Inflammatory macrophage (primary cell): Measurements from ENCODE around the gene VSTM1.
"Not testable (repeated sequence)": the region's sequence is repeated elsewhere in the genome, so short reads cannot be mapped to it uniquely, and the experiment has no call there.

ENCODE experiments used
- DNase-seq, 2 donors: peaks; one replicate each; pipeline ENCODE4 v3.0.0-alpha.2; 2020 to 2022

Gene VSTM1

DNA sequence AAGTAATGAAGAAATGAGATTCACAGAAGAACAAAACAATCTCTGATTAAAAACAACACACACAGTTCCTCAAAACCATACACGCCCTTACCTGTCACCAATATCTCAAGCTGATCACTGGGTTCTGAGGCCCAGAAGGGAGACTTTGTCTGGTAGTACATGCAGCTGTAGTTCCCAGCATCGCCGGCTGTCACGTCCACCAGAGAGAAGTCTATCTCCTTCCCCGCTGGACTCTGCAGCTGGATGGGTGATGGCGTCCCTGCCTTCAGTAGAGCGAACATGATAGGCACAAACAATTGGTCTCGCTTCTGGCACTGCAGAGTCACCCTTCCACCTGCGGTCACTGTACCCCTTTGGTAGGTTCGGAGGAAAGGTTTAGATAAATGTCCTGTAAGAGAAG lies 10.1 kb upstream of the VSTM1 start:
- no peak for DNase-seq

DNA sequence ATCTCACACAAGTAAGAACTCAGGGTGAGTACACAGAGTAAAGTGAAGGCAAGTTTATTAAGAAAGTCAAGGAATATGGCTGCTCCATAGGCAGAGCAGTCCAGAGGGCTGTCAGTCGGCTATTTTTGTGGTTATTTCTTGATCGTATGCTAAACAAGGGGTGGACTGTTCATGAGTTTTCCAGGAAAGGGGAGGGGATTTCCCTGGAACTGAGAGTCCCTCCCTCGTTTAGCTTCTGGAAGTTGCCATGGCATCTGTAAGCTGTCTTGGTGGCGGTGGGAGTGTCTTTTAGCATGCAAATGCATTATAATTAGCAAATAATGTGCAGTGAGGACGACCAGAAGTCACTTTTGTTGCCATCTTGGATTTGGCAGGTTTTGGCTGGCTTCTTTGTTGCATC lies 5.8 kb upstream of the VSTM1 start:
- no peak for DNase-seq

DNA sequence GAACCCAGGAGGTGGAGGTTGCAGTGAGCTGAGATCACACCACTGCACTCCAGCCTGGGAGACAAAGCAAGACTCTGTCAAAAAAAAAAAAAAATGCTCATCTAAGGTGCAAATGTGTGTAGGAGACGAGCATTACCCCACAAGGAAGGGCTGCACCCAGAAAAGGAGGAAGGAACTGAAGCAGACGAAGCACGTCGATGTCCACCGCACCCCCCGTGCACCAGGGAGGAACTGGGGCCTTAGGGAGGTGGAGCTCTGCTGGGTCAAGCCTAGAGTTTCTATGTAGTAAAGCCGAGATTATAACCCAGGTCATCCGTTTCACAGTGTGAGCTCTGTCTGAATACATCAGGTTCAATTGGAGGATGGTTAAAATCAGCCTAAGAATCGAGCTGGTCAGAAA lies 1.1 kb downstream of the VSTM1 start:
- peak; percentile 69 to 86 for DNase-seq

DNA sequence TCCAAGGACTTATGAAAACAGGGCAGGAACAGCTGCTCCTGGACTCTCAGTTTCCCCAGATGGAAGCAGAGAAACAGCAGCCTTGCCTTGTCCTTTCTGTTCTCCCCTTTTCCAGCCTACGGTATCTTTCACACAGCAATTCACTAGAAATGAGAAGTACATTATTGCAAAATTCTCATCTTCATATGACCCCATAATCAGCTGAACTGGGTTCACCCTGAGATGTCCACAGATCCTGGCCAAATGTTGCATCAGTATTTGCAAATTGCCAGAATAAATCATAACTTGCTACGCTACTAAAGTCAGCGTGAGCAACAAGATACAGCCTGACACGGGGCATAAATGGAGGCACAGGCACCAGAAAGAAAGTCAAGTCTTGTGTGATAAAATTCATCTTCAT lies 16.1 kb downstream of the VSTM1 start:
- peak; percentile 79 to 97 for DNase-seq

DNA sequence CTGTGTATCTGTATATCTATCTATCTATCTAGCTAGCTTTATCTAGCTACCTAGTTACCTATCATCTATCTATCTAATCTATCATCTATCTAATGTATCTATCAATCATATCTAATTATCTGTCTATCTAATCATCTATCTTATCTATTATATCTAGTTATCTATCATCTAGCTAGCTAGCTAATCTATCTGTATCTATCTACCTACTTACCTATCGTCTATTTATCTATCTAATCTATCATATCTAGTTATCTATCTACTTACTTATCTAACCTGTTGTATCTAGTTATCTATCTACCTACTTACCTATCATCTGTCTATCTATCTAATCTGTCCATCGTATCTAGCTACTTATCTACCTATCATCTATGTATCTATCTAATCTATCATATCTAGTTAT lies 17.9 kb downstream of the VSTM1 start:
- no peak for DNase-seq

DNA sequence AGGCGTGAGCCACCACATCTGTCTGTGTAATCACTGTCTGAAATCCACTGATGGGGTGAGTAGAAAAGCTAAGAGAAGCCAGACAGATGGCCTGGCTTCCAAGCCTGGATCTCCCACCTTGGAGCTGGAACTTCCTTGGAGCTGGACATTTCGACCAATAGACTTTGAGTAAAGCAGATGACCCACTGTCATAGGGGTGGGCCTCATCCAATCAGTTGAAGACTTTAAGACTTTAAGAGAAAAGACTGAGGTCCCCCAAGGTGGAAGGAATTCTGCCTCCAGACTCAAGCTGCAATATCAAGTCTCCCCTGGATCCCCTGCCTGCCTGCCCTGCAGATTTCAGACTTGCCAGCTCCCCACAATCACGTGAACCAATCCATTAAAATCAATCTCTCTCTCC lies 20.7 kb downstream of the VSTM1 start:
- DNase-seq, result no peak

DNA sequence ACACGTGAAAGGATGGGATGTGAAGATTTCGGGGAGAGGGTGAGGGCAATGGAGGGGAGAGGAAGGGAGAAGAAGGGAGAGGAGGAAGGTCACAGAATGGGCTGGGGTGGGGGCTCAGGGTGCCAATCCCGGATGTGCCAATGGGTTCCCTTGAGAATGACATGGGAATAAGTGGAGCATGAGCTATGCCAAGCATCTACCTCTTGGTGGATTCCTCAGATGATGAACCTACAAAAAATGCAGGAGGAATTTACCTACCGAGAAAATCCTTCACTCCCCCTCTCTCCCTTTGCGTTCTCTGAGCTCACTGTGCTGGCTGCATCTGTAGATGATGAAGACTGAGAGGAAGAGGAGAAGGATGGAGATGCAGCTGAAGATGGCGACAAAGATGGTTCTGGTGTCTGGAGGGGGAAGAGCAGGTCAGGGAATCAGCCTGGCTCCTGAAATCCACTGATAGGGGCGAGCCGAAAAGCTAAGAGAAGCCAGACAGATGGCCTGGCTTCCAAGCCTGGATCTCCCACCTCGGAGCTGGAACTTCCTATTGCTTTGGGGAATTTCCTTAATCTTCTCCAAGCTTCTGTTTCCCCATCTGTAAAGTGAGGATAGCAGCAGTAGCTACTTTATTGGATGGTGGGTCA lies 21.6 kb downstream of the VSTM1 start:
- DNase-seq, result no peak

DNA sequence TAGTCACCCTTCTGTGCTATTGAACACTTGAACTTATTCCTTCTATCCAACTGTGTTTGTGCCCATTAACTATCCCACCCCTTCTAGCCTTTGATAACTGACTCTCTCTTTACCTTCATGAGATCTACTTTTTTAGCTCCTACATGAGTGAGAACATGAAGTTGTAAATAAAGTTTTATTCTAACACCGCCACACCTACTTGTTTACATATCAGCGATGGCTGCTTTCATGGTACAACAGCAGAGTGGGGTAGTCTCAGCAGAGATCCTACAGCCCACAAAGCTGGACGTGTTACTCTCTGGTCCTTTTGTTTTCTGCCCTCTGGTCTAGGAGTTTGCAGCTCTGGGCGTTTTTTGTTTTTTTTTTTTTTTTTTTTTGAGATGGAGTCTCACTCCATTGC lies 23.7 kb downstream of the VSTM1 start:
- DNase-seq, result no peak

DNA sequence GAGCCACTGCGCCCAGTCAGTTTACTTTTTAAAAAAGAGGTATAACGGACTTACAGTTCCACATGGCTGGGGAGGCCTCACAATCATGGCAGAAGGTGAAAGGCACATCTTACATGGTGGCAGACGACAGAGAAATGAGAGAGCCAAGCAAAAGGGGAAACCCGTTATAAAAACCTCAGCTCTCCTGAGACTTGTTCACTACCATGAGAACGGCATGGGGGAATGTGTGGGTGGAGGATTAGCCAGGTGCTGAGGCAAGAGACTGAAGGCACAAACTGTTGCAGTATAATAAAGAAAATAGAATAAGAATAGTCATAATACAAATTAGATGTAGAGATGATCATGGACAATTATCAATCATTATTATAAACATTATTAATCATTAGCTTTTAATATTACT lies 27.2 kb downstream of the VSTM1 start:
- DNase-seq, result not testable (repeated sequence)

DNA sequence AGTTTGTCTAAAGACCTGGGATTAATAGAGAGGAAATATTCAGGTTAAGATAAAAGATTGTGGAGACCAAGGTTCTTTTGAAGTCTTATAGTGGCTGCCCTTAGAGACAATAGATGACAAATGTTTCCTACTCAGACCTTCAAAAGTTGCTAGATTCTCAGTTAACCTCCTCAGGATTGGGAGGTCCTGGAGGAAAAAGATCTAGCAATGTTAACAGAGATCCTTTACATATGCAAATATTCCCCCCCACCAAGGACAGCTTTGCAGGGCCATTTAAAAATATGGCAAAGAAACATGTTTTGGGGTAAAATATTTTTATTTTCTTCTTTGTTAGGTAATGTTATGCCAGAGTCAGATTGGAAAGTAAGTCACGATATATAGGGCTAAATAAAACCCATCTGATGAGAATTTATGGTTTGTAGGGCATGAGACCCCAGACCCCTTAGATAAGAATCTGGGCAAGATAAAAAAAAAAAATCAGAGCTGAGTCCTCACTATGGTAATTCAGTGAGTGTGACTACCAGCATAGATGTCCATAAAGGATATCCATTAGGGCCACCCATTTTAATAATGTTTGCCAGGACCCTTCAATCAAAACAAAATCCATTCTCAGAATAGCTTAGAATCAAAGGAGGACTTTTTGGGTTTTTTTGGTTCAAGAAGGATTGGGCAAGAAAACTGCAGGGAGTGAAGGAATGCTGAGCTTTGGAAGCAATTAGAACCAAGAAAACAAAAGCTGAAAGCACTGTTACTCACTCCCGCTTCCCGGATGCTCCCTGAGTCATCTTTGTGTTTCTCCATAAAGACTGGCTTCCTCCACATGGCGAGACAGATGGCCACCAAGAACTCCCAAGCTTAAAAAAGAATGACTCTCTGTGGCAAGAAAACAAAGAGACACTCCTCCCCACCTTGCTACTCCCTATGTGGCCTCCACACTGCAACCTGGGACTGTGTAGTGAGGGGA lies 28.2 kb downstream of the VSTM1 start:
- peak; percentile 26 to 32 for DNase-seq

DNA sequence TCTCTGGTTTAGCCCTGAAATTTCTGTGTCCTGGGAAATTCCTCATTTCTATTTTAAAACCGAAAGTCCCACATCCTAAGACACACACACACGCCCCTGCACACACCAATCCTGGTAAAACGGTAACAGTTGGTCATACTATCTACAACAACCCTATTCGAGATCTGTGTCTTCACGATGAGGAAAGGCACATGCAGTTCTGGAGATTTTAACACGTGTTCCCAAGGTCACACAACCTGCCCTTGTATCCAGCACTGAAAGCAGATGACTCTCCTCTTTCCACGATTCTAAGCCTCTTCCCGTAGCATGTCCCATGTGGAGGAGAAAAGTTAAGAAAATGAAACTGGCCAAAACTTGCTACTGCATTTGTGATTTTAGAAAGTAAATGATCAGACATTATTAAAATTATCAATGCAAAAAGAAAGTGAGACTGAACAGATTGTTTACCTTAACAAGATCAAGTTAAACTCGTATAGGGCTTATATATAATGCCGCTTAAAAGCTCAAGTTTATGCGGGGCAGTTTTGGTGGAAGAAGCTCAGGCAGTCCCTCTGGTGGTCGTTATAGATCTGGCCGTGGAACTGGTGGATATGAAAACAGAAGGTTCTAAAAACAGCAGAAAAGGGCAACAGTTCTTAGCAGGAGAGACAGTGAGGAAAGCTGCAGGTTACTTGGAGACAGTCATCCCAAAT lies 32.7 kb downstream of the VSTM1 start:
- peak in 1 of 2 donors; percentile 10 for DNase-seq

DNA sequence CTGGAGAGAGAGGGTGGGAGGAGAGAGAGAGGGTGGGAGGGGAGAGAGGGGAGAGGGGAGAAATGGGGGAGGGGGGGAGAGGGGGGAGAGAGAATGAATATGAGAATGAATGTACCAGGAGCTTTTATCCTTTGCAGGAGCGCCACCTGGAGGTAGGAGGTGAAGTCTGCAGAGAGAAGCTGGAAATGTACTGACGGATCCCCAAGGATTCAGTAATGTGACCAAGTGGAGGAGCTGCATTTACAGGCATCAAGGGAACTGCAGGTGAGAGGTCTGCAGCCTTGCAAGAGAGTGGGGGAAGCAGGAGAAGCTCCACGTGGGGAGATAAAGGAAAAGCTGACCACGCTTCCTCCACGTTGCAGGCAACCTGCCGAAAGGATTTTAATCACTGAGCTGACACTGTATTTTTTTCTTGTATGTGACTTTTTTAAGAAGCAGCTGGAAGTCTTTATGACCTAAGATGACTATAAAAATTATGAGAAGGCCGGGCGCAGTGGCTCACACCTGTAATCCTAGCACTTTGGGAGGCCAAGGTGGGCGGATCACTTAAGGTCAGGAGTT lies 33.7 kb downstream of the VSTM1 start:
- DNase-seq, result peak; percentile 70 to 73

DNA sequence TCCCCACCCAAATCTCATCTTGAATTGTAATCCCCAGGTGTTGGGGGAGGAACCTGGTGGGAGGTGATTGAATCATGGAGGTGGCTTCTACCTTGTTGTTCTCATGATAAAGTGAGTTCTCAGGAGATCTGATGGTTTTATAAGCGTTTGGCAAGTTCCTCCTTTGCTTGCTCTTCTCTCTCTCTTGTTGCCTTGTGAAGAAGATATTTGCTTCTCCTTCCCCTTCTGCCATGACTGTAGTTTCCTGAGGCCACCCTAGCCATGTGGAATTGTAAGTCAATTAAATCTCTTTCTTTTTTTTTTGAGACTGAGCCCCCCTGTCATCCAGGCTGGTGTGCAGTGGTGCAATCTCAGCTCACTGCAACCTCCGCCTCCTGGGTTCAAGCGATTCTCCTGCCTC lies 34.4 kb downstream of the VSTM1 start:
- DNase-seq, result peak; percentile 34 to 54

DNA sequence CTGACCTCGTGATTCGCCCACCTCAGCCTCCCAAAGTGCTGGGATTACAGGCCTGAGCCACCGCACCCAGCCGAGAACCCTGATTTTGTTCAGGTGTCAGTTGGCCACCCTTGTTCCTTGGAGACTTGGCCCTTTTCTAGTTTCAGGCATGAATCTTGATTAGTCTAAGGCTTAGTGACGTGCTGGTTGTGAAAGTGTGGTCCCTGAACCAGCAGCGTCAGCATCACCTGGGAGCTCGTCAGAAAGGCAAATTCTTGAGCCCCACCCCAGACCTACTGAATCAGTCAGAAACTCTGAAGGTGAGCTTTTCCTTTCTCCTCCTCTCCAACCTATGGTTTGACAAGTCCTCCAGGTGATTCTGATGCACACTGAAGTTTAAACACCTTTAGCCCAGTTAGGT lies 37.0 kb downstream of the VSTM1 start:
- DNase-seq, result no peak

DNA sequence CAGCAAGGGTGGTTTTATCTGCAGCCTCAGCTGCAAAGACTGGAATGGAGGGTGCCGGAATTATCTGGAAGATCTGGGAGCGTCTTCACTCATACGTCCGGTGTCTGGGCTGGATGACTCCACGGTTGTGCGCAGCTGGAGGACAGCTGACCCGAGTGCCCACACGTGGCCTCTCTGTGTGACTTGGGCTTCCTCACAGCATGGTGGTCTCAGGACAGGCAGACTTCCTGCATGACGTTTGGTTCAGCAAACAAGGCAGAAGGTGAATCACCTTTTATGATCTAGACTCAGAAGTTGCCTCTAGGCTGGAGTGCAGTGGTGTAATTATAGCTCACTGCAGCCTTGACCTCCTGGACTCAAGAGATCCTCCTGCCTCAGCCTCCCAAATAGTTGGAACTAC lies 39.0 kb downstream of the VSTM1 start:
- no peak for DNase-seq

DNA sequence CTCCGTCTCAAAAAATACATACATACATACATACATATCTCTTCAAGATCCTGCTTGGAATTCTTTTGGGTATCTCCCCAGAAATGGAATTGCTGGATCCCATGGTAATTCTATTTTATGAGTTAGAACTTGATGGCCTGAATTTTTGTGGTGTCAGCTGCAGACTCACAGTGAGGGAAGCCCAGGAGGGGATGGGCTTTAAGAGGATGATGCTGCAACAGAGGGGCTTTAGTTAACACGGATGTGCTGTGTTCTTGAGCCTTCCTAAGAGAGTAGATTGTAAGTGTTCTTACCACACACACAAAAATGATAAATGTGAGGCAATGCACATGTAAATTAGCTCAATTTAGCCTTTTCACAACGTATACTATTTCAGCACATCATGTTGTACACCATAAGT lies 40.5 kb downstream of the VSTM1 start:
- DNase-seq, result no peak

DNA sequence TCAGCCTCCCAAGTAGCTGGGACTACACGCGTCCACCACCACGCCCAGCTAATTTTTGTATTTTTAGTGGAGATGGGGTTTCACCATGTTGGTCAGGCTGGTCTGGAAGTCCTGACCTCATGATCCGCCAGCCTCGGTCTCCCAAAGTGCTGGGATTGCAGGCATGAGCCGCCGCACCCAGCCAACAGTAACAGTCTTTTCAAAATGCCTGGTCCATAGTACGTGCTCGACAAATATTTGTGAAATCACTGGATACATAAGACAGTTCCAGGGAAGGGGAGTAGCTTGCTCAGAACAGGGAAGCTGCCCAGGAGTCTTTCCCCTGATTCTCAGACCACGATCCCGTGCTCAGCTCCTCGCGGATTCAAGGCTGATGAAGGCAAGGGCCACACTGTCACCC lies 41.8 kb downstream of the VSTM1 start:
- peak; percentile 21 for DNase-seq

DNA sequence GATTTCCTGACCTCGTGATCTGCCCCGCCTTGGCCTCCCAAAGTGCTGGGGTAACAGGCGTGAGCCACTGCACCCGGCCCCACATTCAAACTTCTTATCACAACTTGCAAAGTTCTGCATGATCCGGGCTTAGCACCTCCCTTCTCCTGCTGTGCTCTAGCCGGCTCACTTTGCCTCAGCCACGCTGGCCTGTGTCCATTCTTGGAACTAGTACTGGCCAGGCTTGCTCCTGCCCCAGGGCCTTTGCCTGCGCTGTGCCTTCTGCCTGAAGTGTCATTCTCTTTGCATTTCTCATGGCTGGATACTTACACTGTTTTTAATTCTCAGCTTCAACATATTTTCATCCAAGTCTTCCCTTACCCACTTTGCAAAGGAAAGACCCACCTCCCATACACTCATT lies 42.3 kb downstream of the VSTM1 start:
- DNase-seq, result no peak

DNA sequence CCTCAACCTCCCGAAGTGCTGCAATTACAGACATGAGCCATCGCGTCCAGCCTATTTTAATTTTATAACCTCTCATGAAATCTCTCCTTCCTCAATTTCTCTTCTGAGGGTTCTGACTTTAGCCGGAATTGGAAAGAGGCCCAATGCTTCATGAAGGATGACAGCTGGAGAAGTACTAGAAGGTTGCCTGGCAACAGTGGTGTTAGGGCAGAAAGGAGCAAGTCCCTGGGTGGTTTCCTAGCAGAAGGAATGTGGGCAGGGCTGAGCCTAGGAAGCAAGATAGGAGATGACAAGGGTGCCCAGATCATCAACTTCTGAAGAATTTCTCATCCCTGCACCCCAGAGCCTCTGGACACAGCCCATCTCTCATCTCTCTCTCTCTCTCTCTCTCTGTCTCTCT lies 46.4 kb downstream of the VSTM1 start:
- DNase-seq, result peak; percentile 43 to 48

DNA sequence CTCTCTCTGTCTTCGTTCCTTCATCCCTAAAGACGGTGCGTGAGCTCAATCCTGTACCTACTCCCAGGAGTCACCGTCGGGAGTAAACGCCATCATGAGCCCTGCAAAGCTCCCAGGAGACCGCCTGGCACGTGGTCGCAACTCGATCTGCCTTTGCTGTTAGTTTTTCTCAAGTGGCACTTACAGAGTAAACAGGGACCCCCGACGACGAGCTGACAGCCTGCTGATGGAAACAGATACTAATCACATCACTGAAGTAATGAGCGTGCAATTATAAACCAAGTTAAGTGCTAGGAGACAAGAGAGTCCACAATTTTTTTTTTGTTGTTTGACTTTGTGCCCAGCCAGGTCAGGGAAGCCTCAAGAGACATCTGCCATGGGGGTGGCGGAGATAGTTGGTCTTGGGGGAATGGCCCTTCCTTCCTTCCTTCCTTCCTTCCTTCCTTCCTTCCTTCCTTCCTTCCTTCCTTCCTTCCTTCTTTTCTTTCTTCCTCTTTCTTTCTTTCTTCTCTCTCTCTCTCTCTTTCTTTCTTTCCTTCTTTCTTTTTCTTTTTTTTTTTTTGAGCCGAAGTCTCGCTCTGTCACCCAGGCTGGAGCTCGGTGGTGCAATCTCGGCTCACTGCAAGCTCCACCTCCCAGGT lies 48.7 kb downstream of the VSTM1 start:
- DNase-seq, result no peak

DNA sequence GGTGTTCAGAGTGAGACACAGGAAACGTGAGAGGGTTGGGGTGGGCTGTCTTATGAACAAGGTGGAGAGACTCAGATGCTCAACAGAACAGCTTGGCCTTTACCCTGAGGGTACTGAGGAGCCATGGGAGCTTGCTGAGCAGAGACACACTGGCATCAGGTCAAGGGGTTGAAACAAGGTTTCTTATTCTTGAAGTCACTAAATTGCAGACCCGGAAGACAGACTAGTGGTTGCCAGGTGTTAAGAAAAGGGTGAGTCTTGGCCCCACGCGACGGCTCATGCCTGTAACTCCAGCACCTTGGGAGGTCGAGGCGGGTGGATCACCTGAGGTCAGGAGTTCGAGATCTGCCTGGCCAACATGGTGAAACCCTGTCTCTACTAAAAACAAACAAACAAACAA lies 49.8 kb downstream of the VSTM1 start:
- no peak for DNase-seq

DNA sequence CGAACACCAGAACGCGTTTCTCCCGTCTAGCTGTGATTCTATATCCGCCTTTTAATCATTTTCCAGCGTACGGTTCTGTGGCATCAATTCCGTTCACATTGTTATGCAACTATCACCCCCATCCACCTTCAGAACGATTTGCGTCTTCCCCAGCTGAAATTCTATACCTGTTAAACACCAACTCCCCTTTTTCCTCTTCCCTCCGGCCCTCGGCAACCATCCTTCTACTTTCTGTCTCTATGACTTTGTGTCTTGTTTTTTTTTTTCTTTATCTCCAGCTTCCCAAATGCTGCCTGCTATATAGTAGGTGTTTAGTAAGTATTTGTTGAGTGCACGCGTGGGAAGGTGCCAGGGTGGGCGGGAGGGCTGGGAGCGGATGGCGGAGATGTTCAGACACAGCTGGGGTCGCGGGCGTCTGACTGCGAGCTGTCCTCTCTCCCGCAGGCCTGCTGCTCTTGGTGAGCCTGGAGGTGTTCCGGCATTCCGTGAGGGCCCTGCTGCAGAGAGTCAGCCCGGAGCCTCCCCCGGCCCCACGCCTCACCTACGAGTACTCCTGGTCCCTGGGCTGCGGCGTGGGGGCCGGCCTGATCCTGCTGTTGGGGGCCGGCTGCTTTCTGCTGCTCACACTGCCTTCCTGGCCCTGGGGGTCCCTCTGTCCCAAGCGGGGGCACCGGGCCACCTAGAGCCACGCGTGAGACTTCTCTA lies 52.0 kb downstream of the VSTM1 start:
- no peak for DNase-seq
